Endothelial cell of umbilical vein (primary cell): Measurements from ENCODE around the gene KLF15. TPM values are rescaled to one million over a fixed set of nuclear protein-coding genes. Genes with fewer than 3 reads are reported as not detected.

Experiments
- BruUV-seq: library from RNA; stranded (reverse); fragments of 400-500 nt; replicated peaks from 2 replicates; lab custom pipeline; 2021; lab: Mats Ljungman, UMichigan
- CTCF ChIA-PET: fragments of 300-600, 350-600 bp; sonication (Branson Sonifier 250); formaldehyde crosslinking; loops from one replicate; lab custom pipeline; 2021; ENCODE audit warnings: antibody characterized with exemption, inconsistent platforms; lab: Charles Lee
- POLR2A ChIA-PET: fragments of 300-600, 350-600 bp; sonication (Branson Sonifier 250); formaldehyde crosslinking; loops from one replicate; lab custom pipeline; 2021; ENCODE audit warnings: antibody characterized with exemption, inconsistent platforms; lab: Charles Lee
- DNase-seq: peaks from one replicate; pipeline ENCODE4 v3.0.0-alpha.2; 2011; ENCODE audit warnings: low read depth, low spot score
- FAIRE-seq: peaks from 2 replicates; lab custom pipeline; 2011; peaks lifted over from hg19 to GRCh38; lab: Jason Lieb, UNC
- H2AFZ ChIP-seq: 2 replicates; pipeline ENCODE4 v1.6.0; 2012; ENCODE audit warnings: low read depth, low read length, control low read depth, inconsistent platforms
- H3K27ac ChIP-seq: 2 replicates; pipeline ENCODE4 v1.5.1; 2011; ENCODE audit warnings: low read depth, mild to moderate bottlenecking, control low read depth, low read length, moderate library complexity; ENCODE audit not compliant: insufficient read depth
- H3K27me3 ChIP-seq, 2 experiments: 2 replicates each; pipeline versions ENCODE4 v1.6.0 to v1.6.1; 2011; ENCODE audit warnings: low read length in 2 of 2, mixed read lengths in 1 of 2; ENCODE audit not compliant: control insufficient read depth in 2 of 2, insufficient read depth in 2 of 2
- H3K36me3 ChIP-seq, 2 experiments: 2 replicates in 1 of 2; 3 replicates in 1 of 2; pipeline ENCODE4 v1.5.1; 2011; ENCODE audit warnings: low read length in 2 of 2, mild to moderate bottlenecking in 1 of 2, moderate library complexity in 1 of 2; ENCODE audit not compliant: control insufficient read depth in 2 of 2, insufficient read depth in 2 of 2; ENCODE audit errors: extremely low read depth in 1 of 2
- H3K4me1 ChIP-seq: 3 replicates; pipeline ENCODE4 v1.5.1; 2011; ENCODE audit warnings: mild to moderate bottlenecking, low read length; ENCODE audit not compliant: control insufficient read depth, insufficient read depth; ENCODE audit errors: extremely low read depth
- H3K4me2 ChIP-seq: 2 replicates; pipeline ENCODE4 v1.6.1; 2011; ENCODE audit warnings: low read length, control low read depth, mixed read lengths; ENCODE audit not compliant: insufficient read depth
- H3K4me3 ChIP-seq, 3 experiments: fragments of 200-600 bp in 1 of 3; sonication (generic), shearing (Covaris generic) in 1 of 3; replicated peaks in 1 of 3; 2 replicates each; pipeline ENCODE4 v1.5.1; 2011 to 2016; ENCODE audit warnings: control low read depth in 3 of 3, low read length in 3 of 3, mild to moderate bottlenecking in 2 of 3, inconsistent platforms in 1 of 3, low read depth in 1 of 3, moderate library complexity in 1 of 3; ENCODE audit not compliant: insufficient read depth in 1 of 3
- H3K79me2 ChIP-seq: 2 replicates; pipeline ENCODE4 v1.6.0; 2012; ENCODE audit warnings: low read length, inconsistent platforms; ENCODE audit not compliant: control insufficient read depth, insufficient read depth
- H3K9ac ChIP-seq: replicated peaks from 2 replicates; pipeline ENCODE3; 2011; ENCODE audit warnings: low read length, control low read depth; ENCODE audit not compliant: insufficient read depth; ENCODE audit errors: extremely low read depth
- H3K9me1 ChIP-seq: replicated peaks from 3 replicates; pipeline ENCODE4 v1.6.0; 2011; ENCODE audit warnings: mild to moderate bottlenecking, low read length; ENCODE audit not compliant: control insufficient read depth, insufficient read depth; ENCODE audit errors: extremely low read depth
- H3K9me3 ChIP-seq: replicated peaks from 2 replicates; pipeline ENCODE4 v1.5.1; 2012; ENCODE audit warnings: low read length, inconsistent platforms; ENCODE audit not compliant: control insufficient read depth, insufficient read depth
- H4K20me1 ChIP-seq: replicated peaks from 2 replicates; pipeline ENCODE3; 2011; ENCODE audit warnings: mild to moderate bottlenecking, low read length; ENCODE audit not compliant: control insufficient read depth, insufficient read depth; ENCODE audit errors: extremely low read depth
- EZH2 ChIP-seq: IDR thresholded peaks from 2 replicates; pipeline ENCODE4 v1.6.1; 2012; ENCODE audit warnings: borderline replicate concordance, low read depth, mild to moderate bottlenecking, moderate library complexity, low read length, inconsistent platforms; ENCODE audit not compliant: severe bottlenecking
- FOS ChIP-seq: IDR thresholded peaks from 2 replicates; pipeline ENCODE4 v1.6.1; 2011; ENCODE audit warnings: mild to moderate bottlenecking, low read length, moderate library complexity, borderline replicate concordance; ENCODE audit not compliant: insufficient read depth
- GATA2 ChIP-seq: IDR thresholded peaks from 2 replicates; pipeline ENCODE4 v1.7.0; 2011; ENCODE audit warnings: low read depth, mild to moderate bottlenecking, moderate library complexity, mixed read lengths, low read length; ENCODE audit not compliant: insufficient read length, insufficient read depth
- JUN ChIP-seq: IDR thresholded peaks from 2 replicates; pipeline ENCODE4 v1.6.1; 2011; ENCODE audit warnings: borderline replicate concordance, low read depth; ENCODE audit not compliant: insufficient read length, insufficient read depth
- MAX ChIP-seq: IDR thresholded peaks from 2 replicates; pipeline ENCODE4 v1.6.1; 2011; ENCODE audit not compliant: insufficient read depth, insufficient read length
- MYC ChIP-seq: IDR thresholded peaks from one replicate; pipeline ENCODE4 v1.6.1; 2011; ENCODE audit warnings: mild to moderate bottlenecking, low read depth, low read length
- POLR2A ChIP-seq: IDR thresholded peaks from 2 replicates; pipeline ENCODE4 v1.6.1; 2012; ENCODE audit warnings: low read depth, mild to moderate bottlenecking, control low read depth, low read length
- POLR2AphosphoS5 ChIP-seq: IDR thresholded peaks from 2 replicates; pipeline ENCODE4 v1.6.1; 2012; ENCODE audit warnings: low read depth, mild to moderate bottlenecking, control low read depth, low read length, moderate library complexity; ENCODE audit not compliant: insufficient read depth
- dilution Hi-C: fragments of 300-500 bp; cut with MboI; formaldehyde crosslinking; loops from one replicate; pipeline ENCODE4 v1.15.0; 2019; ENCODE audit warnings: low sequenced_read_pairs; ENCODE audit not compliant: extremely low pct_ligation_motif_present
- intact Hi-C: fragments of 100-400 bp; cut with micrococcal nuclease; formaldehyde crosslinking; loops from one replicate; pipeline ENCODE4 v1.10.0; 2022
- polyA plus RNA-seq, 4 experiments: library from polyadenylated mRNA; depleted of rRNA in 3 of 4; stranded (reverse) in 3 of 4; unstranded in 1 of 4; fragments of >200 nt; gene quantifications; 2 replicates each; pipeline versions ENCODE4 v1.2.1 to v1.2.3, GENCODE V29; 2011 to 2012; ENCODE audit warnings: missing spikeins in 1 of 4
- total RNA-seq: library from RNA; stranded (reverse); gene quantifications from 2 replicates; pipeline ENCODE4 v1.2.3, GENCODE V29; 2021
- TF ChIP-seq, protein P1 (sequence below), 2 donors: IDR thresholded peaks; 1 replicate in 1 of 2; 2 replicates in 1 of 2; pipeline ENCODE4 v1.5.1; 2011; ENCODE audit warnings: low read length in 2 of 2, mild to moderate bottlenecking in 2 of 2, moderate library complexity in 2 of 2, control low read depth in 1 of 2, inconsistent platforms in 1 of 2, low read depth in 1 of 2; ENCODE audit not compliant: insufficient read depth in 1 of 2; ENCODE audit errors: extremely low read depth in 1 of 2

Gene KLF15
- total and polyA plus RNA-seq, 2 donors (not counting 3 experiments of a cell fraction or from before 2014, with no cell fraction given), result 2.2 to 3.0 TPM

DNA sequence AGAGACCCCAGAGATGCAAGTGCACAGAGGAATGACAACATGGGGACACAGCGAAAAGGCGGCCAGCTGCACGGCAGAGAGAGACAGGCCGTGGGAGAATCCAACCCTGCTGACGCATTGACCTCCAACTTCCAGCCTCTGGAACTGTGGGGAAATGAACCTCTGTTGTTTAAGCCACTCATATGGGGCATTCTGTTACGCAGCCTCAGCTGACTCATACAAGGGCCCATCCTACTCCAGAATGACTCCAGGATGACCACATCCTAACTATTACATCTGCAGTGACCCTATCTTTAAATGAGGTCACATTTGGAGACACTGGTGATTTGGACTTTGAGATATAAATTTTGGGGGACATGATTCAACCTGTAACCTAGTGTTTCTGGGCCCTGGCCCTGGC lies 44.0 kb downstream of the KLF15 start:
- H2AFZ ChIP-seq, result no peak overlapping the region
- H3K27ac ChIP-seq, result no peak overlapping the region
- POLR2A ChIA-PET, result no interaction called here
- H3K9ac ChIP-seq, result no peak overlapping the region
- H4K20me1 ChIP-seq, result no peaks in the 10 kb centered on the region
- intact Hi-C loops (no loop called here), dilution Hi-C loops (no loop called here)
- CTCF ChIA-PET, result no interaction called here
- no peaks in the 10 kb centered on the region for H3K9me1 ChIP-seq
- H3K36me3 ChIP-seq, result no peaks in the 10 kb centered on the region
- no peaks in the 10 kb centered on the region for H3K9me3 ChIP-seq
- no peaks in the 10 kb centered on the region for H3K27me3 ChIP-seq
- H3K4me2 ChIP-seq, result no peak overlapping the region
- TF ChIP-seq POLR2A (no peak), FOS (no peak)
- BruUV-seq, result no TSS peak
- H3K4me1 ChIP-seq, result no peaks in the 10 kb centered on the region
- DNase-seq (no peak), FAIRE-seq (no peak)
- H3K4me3 ChIP-seq, result no peak overlapping the region
- H3K79me2 ChIP-seq, result no peaks in the 10 kb centered on the region

DNA sequence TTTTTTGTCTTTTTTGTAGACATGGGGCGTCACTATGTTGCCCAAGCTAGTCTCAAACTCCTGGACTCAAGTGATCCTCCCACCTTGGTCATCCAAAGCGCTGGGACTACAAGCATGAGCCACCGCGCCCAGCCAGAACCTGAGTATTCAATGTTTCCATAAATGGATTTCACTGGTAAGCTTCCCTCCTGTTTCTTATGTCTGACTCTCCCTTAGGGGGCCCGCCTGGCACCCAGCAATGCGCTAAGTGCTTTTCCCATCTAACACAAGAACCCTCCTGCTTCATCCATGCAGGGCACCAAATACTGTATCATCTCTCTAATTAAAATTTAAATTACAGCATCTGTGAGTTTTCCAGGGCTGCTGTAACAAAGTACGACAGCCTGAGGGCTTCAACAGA lies 44.9 kb downstream of the KLF15 start:
- intact Hi-C loops, result no loop called here
- DNase-seq, result no peak
- no peak overlapping the region for H3K27ac ChIP-seq
- no peak overlapping the region for H3K4me2 ChIP-seq
- no peaks in the 10 kb centered on the region for H3K9me1 ChIP-seq
- H3K9me3 ChIP-seq, result no peaks in the 10 kb centered on the region
- dilution Hi-C loops, result no loop called here
- no peaks in the 10 kb centered on the region for H3K79me2 ChIP-seq
- BruUV-seq, result no TSS peak
- TF ChIP-seq POLR2A (no peak), EZH2 (no peak), JUN (no peak), GATA2 (no peak), MYC (no peak), FOS (no peak), POLR2AphosphoS5 (no peak), MAX (no peak)
- TF ChIP-seq, protein P1, sequence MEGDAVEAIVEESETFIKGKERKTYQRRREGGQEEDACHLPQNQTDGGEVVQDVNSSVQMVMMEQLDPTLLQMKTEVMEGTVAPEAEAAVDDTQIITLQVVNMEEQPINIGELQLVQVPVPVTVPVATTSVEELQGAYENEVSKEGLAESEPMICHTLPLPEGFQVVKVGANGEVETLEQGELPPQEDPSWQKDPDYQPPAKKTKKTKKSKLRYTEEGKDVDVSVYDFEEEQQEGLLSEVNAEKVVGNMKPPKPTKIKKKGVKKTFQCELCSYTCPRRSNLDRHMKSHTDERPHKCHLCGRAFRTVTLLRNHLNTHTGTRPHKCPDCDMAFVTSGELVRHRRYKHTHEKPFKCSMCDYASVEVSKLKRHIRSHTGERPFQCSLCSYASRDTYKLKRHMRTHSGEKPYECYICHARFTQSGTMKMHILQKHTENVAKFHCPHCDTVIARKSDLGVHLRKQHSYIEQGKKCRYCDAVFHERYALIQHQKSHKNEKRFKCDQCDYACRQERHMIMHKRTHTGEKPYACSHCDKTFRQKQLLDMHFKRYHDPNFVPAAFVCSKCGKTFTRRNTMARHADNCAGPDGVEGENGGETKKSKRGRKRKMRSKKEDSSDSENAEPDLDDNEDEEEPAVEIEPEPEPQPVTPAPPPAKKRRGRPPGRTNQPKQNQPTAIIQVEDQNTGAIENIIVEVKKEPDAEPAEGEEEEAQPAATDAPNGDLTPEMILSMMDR (IDR thresholded peaks at IDR 0.05; ENCODE audit: extremely low read depth in 1 of 2, insufficient read depth in 1 of 2, low read depth in 1 of 2, low read length in 2 of 2), result no peak
- H3K4me3 ChIP-seq, result no peak overlapping the region
- ChIA-PET POLR2A (no interaction called here), CTCF (no interaction called here)
- H4K20me1 ChIP-seq, result no peaks in the 10 kb centered on the region
- FAIRE-seq, result no peak
- H3K9ac ChIP-seq, result no peak overlapping the region
- no peak overlapping the region for H2AFZ ChIP-seq
- no peaks in the 10 kb centered on the region for H3K36me3 ChIP-seq
- H3K4me1 ChIP-seq, result no peaks in the 10 kb centered on the region
- H3K27me3 ChIP-seq, result no peaks in the 10 kb centered on the region
